ENCODE data around the gene ASPRV1. TPM values are rescaled to one million over a fixed set of nuclear protein-coding genes. Genes with fewer than 3 reads are reported as not detected.

ASPRV1 gene
- total RNA-seq, 2 donors from 2014 or later, result 0.84 to 0.91 TPM

GRCh38 chr2:69932596-69932922, 28.9 kb downstream of the ASPRV1 start:
- Histone ChIP-seq H3K9me3 (ENCODE audit: control insufficient read depth, low read length) (no peaks in the 10 kb centered on the region), H3K4me1 (ENCODE audit: control insufficient read depth, insufficient read depth, low read length) (no peaks in the 10 kb centered on the region), H3K4me3 (ENCODE audit: low read length) (no peak overlapping the region), H3K36me3 (ENCODE audit: control insufficient read depth, insufficient read depth, low read length) (peaks cover 5% of the 10 kb centered on the region), H3K27ac (ENCODE audit: low read depth, low read length) (no peak overlapping the region), H3K27me3 (ENCODE audit: control insufficient read depth, insufficient read depth, low read length, poor library complexity, severe bottlenecking) (no peaks in the 10 kb centered on the region), H3K9ac (ENCODE audit: extremely low read depth, low read length, poor library complexity, severe bottlenecking) (no peak overlapping the region)
- Mint-ChIP-seq H3K4me1 (peaks cover 24% of the 10 kb centered on the region), H3K27ac (no peak overlapping the region), H3K9me3 (no peaks in the 10 kb centered on the region), H3K4me3 (no peak overlapping the region), H3K36me3 (ENCODE audit: low read depth) (peaks cover 15% of the 10 kb centered on the region), H3K27me3 (ENCODE audit: insufficient read depth) (no peaks in the 10 kb centered on the region)
- DNase-seq, result no peak
- WGBS, 2 experiments (ENCODE audit: insufficient coverage in 1 of 2, insufficient read length in 1 of 2), result 85 to 100% methylated on average over 1 of the region's 1 CpG
- TF ChIP-seq CTCF (conservative IDR thresholded peaks at IDR 0.05), result no peak

- Histone ChIP-seq H3K4me1 (ENCODE audit: control insufficient read depth, insufficient read depth, low read length) (no peaks in the 10 kb centered on the region), H3K27me3 (ENCODE audit: control insufficient read depth, insufficient read depth, low read length, poor library complexity, severe bottlenecking) (no peaks in the 10 kb centered on the region), H3K9ac (ENCODE audit: extremely low read depth, low read length, poor library complexity, severe bottlenecking) (no peak overlapping the region), H3K36me3 (ENCODE audit: control insufficient read depth, insufficient read depth, low read length) (peaks cover 5% of the 10 kb centered on the region), H3K27ac (ENCODE audit: low read depth, low read length) (no peak overlapping the region), H3K4me3 (ENCODE audit: low read length) (no peak overlapping the region), H3K9me3 (ENCODE audit: control insufficient read depth, low read length) (no peaks in the 10 kb centered on the region)
- no peaks in the 10 kb centered on the region for H3K27me3 Mint-ChIP-seq (ENCODE audit: insufficient read depth)
- H3K36me3 Mint-ChIP-seq (ENCODE audit: low read depth), result peaks cover 11% of the 10 kb centered on the region
- H3K27ac Mint-ChIP-seq, result peak overlapping the region; percentile 15
- TF ChIP-seq CTCF (conservative IDR thresholded peaks at IDR 0.05), result no peak
- H3K4me3 Mint-ChIP-seq, result no peak overlapping the region
- H3K9me3 Mint-ChIP-seq, result no peaks in the 10 kb centered on the region
- peaks cover 24% of the 10 kb centered on the region for H3K4me1 Mint-ChIP-seq
- DNase-seq, result no peak
- WGBS, 2 experiments (ENCODE audit: insufficient coverage in 1 of 2, insufficient read length in 1 of 2), result 88 to 90% methylated on average over 4 to 7 of the region's 7 CpGs
Observed at GRCh38 chr2:69931832-69932595, 29.4 kb downstream of the ASPRV1 start.

DNA sequence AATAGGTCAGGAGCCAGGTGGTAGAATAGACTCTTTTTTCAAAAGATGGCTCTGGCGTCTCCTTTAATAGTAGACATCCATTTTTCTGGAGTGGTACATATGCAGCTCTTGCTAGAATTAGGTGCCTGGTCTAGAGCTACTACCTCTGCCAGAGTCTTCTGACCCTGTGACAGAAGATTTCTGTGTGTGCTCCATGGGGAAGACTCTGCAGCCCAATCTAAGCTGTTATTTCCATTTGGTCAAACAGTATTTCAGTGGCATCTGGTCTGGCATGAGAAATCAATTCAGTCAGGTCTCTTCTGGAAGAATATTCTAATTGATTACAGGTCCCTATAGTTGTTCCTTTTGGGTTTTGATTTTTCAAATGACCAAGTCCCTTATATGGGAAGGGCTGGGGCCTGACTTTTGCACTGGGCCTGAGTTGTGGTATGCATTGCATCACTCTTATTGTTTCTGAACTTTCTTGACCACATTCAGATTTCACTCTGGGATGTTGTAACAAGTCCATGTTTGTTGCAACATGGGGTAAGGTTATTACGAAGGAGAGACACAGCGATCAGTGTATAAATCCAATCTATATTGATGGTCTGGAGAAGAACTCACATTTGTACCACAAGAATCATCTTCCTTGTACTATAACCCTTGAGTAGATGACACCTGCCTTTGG, 34.4 kb downstream of the ASPRV1 start:
- DNase-seq, result no peak
- Histone ChIP-seq H3K27me3 (ENCODE audit: control insufficient read depth, insufficient read depth, low read length, poor library complexity, severe bottlenecking) (no peaks in the 10 kb centered on the region), H3K9me3 (ENCODE audit: control insufficient read depth, low read length) (no peaks in the 10 kb centered on the region), H3K9ac (ENCODE audit: extremely low read depth, low read length, poor library complexity, severe bottlenecking) (no peak overlapping the region), H3K27ac (ENCODE audit: low read depth, low read length) (no peak overlapping the region), H3K36me3 (ENCODE audit: control insufficient read depth, insufficient read depth, low read length) (peaks cover 6% of the 10 kb centered on the region), H3K4me3 (ENCODE audit: low read length) (no peak overlapping the region), H3K4me1 (ENCODE audit: control insufficient read depth, insufficient read depth, low read length) (no peaks in the 10 kb centered on the region)
- H3K36me3 Mint-ChIP-seq (ENCODE audit: low read depth), result peaks cover 5% of the 10 kb centered on the region
- no peak overlapping the region for H3K27ac Mint-ChIP-seq
- TF ChIP-seq CTCF (conservative IDR thresholded peaks at IDR 0.05), result no peak
- H3K4me1 Mint-ChIP-seq, result peaks cover 18% of the 10 kb centered on the region
- H3K4me3 Mint-ChIP-seq, result no peak overlapping the region
- WGBS, 2 experiments (ENCODE audit: insufficient coverage in 1 of 2, insufficient read length in 1 of 2), result 0 to 67% methylated on average over 1 to 3 of the region's 3 CpGs
- no peaks in the 10 kb centered on the region for H3K9me3 Mint-ChIP-seq
- no peaks in the 10 kb centered on the region for H3K27me3 Mint-ChIP-seq (ENCODE audit: insufficient read depth)

Measured in endodermal cell (in vitro differentiated cells).